Peyer's patch (tissue), 4 donors: ENCODE measurements around the gene TOMT.

Source experiments
- CTCF ChIP-seq, 6 experiments: fragments of 450-650 bp in 4 of 6; fragments of 200-600 bp in 2 of 6; sonication (generic) in 1 of 6; IDR thresholded peaks; one replicate each; pipeline ENCODE4 v1.5.1; 2017 to 2019; ENCODE audit warnings: antibody characterized with exemption in 6 of 6, mild to moderate bottlenecking in 3 of 6, moderate library complexity in 1 of 6
- POLR2A ChIP-seq, 2 donors: fragments of 450-650 bp; IDR thresholded peaks; one replicate each; pipeline ENCODE4 v1.5.1; 2017; ENCODE audit warnings: antibody characterized with exemption in 2 of 2, mild to moderate bottlenecking in 2 of 2, moderate library complexity in 2 of 2

GRCh38 chr11:72088076-72088808 is 17.5 kb upstream of the TOMT start:
- TF ChIP-seq CTCF (IDR thresholded peaks at IDR 0.05) (no peak), POLR2A (IDR thresholded peaks at IDR 0.05) (no peak)
